Keratinocyte (primary cell): ENCODE data around the gene OTOP2. TPM values are rescaled to one million over a fixed set of nuclear protein-coding genes. Genes with fewer than 3 reads are reported as not detected.

ENCODE experiments used
- DNase-seq: peaks from one replicate; pipeline ENCODE4 v3.0.0-alpha.2; 2011; ENCODE audit warnings: low read depth, missing footprints, low spot score
- FAIRE-seq: peaks from 2 replicates; lab custom pipeline; 2011; peaks lifted over from hg19 to GRCh38; lab: Jason Lieb, UNC
- H2AFZ ChIP-seq: 2 replicates; pipeline ENCODE4 v1.6.0; 2012; ENCODE audit warnings: low read length, control low read depth, inconsistent platforms; ENCODE audit not compliant: control insufficient read depth
- H3K27ac ChIP-seq: 2 replicates; pipeline ENCODE4 v1.5.1; 2011; ENCODE audit warnings: low read length; ENCODE audit not compliant: control insufficient read depth, insufficient read depth
- H3K27me3 ChIP-seq: 3 replicates; pipeline ENCODE4 v1.6.0; 2011; ENCODE audit warnings: low read length; ENCODE audit not compliant: control insufficient read depth, insufficient read depth; ENCODE audit errors: extremely low read depth
- H3K36me3 ChIP-seq, 2 experiments: 2 replicates in 1 of 2; 3 replicates in 1 of 2; pipeline ENCODE4 v1.5.1; 2011; ENCODE audit warnings: low read length in 2 of 2, mild to moderate bottlenecking in 1 of 2; ENCODE audit not compliant: control insufficient read depth in 2 of 2, insufficient read depth in 2 of 2; ENCODE audit errors: extremely low read depth in 1 of 2
- H3K4me1 ChIP-seq: 3 replicates; pipeline ENCODE4 v1.5.1; 2011; ENCODE audit warnings: low read length; ENCODE audit not compliant: control insufficient read depth, insufficient read depth; ENCODE audit errors: extremely low read depth
- H3K4me2 ChIP-seq: 3 replicates; pipeline ENCODE4 v1.6.0; 2011; ENCODE audit warnings: low read depth, low read length; ENCODE audit not compliant: control insufficient read depth, insufficient read depth; ENCODE audit errors: extremely low read depth
- H3K4me3 ChIP-seq, 3 experiments: fragments of 200-600 bp in 1 of 3; sonication (generic) in 1 of 3; 2 replicates in 2 of 3; 3 replicates in 1 of 3; pipeline ENCODE4 v1.5.1; 2011 to 2016; ENCODE audit warnings: low read length in 3 of 3, mild to moderate bottlenecking in 3 of 3, control low read depth in 2 of 3, inconsistent platforms in 1 of 3, low read depth in 1 of 3, mixed read lengths in 1 of 3, mixed run types in 1 of 3, moderate library complexity in 1 of 3; ENCODE audit not compliant: control insufficient read depth in 2 of 3, insufficient read depth in 2 of 3; ENCODE audit errors: extremely low read depth in 1 of 3
- H3K79me2 ChIP-seq: 2 replicates; pipeline ENCODE4 v1.6.0; 2012; ENCODE audit warnings: low read length; ENCODE audit not compliant: control insufficient read depth, insufficient read depth
- H3K9ac ChIP-seq: 3 replicates; pipeline ENCODE4 v1.6.0; 2011; ENCODE audit warnings: low read length; ENCODE audit not compliant: control insufficient read depth, insufficient read depth; ENCODE audit errors: extremely low read depth
- H3K9me1 ChIP-seq: 3 replicates; pipeline ENCODE4 v1.6.0; 2011; ENCODE audit warnings: low read length; ENCODE audit not compliant: control insufficient read depth, insufficient read depth; ENCODE audit errors: extremely low read depth
- H3K9me3 ChIP-seq: 2 replicates; pipeline ENCODE4 v1.5.1; 2012; ENCODE audit warnings: low read depth, low read length; ENCODE audit not compliant: control insufficient read depth
- H4K20me1 ChIP-seq: 3 replicates; pipeline ENCODE4 v1.6.0; 2011; ENCODE audit warnings: low read length; ENCODE audit not compliant: control insufficient read depth, insufficient read depth; ENCODE audit errors: extremely low read depth
- CTCF ChIP-seq, 3 experiments: IDR thresholded peaks in 1 of 3; conservative IDR thresholded peaks in 1 of 3; optimal IDR thresholded peaks in 1 of 3; 2 replicates in 2 of 3; 3 replicates in 1 of 3; pipeline versions ENCODE3 to v1.5.1; 2011; ENCODE audit warnings: low read length in 3 of 3, mild to moderate bottlenecking in 3 of 3, moderate library complexity in 2 of 3, control low read depth in 1 of 3, inconsistent platforms in 1 of 3; ENCODE audit not compliant: insufficient read depth in 2 of 3; ENCODE audit errors: extremely low read depth in 1 of 3
- EZH2 ChIP-seq: IDR thresholded peaks from one replicate; pipeline ENCODE4 v1.6.1; 2012; ENCODE audit warnings: inconsistent platforms, mild to moderate bottlenecking, low read length, moderate library complexity
- dilution Hi-C: fragments of 300-500 bp; cut with MboI; formaldehyde crosslinking; loops from one replicate; pipeline ENCODE4 v1.7.0; 2020; ENCODE audit warnings: low sequenced_read_pairs; ENCODE audit not compliant: extremely low pct_ligation_motif_present
- polyA plus RNA-seq, 5 experiments: library from polyadenylated mRNA; depleted of rRNA in 3 of 5; stranded (reverse) in 3 of 5; stranded (forward) in 1 of 5; unstranded in 1 of 5; fragments of >200 nt; gene quantifications; 1 replicate in 1 of 5; 2 replicates in 3 of 5; 3 replicates in 1 of 5; pipeline versions ENCODE4 v1.2.1 to v1.2.3, GENCODE V29; 2011 to 2012; ENCODE audit warnings: missing spikeins in 2 of 5, low read depth in 1 of 5, low replicate concordance in 1 of 5

OTOP2 gene
- polyA plus RNA-seq, 1 donor (not counting 4 experiments of a cell fraction or from before 2014, with no cell fraction given), result not detected

DNA sequence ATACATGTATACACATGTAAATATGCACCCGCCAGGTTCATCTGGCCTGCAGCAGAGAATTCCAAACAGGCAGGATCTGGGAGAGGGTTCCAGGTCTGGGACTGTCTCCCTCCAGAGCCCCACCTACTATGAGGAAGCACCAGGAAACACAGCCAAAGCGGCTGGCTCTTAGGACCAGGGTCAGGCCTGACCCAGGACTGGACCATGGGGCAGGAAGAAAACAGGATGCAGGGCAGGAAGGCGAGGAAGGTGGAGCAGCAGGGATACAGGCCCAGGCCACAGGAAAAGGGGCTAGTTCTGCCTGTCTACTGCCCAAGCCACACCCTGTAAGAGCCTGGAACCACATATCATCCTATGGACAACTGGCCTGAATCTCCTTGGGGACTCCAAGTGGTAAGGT is 46.3 kb downstream of the OTOP2 start:
- Histone ChIP-seq H3K27ac (no peak overlapping the region), H3K27me3 (peaks cover 36% of the 10 kb centered on the region), H3K79me2 (no peaks in the 10 kb centered on the region), H3K4me2 (no peak overlapping the region), H3K9me3 (no peaks in the 10 kb centered on the region), H3K4me3 (no peak overlapping the region), H3K36me3 (no peaks in the 10 kb centered on the region), H3K4me1 (peaks cover 10% of the 10 kb centered on the region), H3K9ac (no peak overlapping the region), H2AFZ (no peak overlapping the region), H3K9me1 (no peaks in the 10 kb centered on the region), H4K20me1 (no peaks in the 10 kb centered on the region)
- dilution Hi-C loops, result no loop called here
- DNase-seq, result no peak
- no peak for FAIRE-seq
- TF ChIP-seq EZH2 (no peak), CTCF (optimal IDR thresholded peaks at IDR 0.05 in 1 of 3, IDR thresholded peaks at IDR 0.05 in 1 of 3, conservative IDR thresholded peaks at IDR 0.05 in 1 of 3; ENCODE audit: extremely low read depth in 1 of 3, insufficient read depth in 2 of 3, low read length in 3 of 3) (no peak)

GRCh38 chr17:74971069-74971841 is 47.2 kb downstream of the OTOP2 start:
- Histone ChIP-seq H3K9ac (no peak overlapping the region), H3K9me3 (no peaks in the 10 kb centered on the region), H2AFZ (no peak overlapping the region), H3K9me1 (no peaks in the 10 kb centered on the region), H3K27me3 (peaks cover 36% of the 10 kb centered on the region), H4K20me1 (no peaks in the 10 kb centered on the region), H3K27ac (no peak overlapping the region), H3K4me1 (peaks cover 10% of the 10 kb centered on the region), H3K79me2 (no peaks in the 10 kb centered on the region), H3K4me3 (no peak overlapping the region), H3K4me2 (no peak overlapping the region), H3K36me3 (no peaks in the 10 kb centered on the region)
- dilution Hi-C loops, result no loop called here
- no peak for FAIRE-seq
- TF ChIP-seq EZH2 (no peak), CTCF (optimal IDR thresholded peaks at IDR 0.05 in 1 of 3, IDR thresholded peaks at IDR 0.05 in 1 of 3, conservative IDR thresholded peaks at IDR 0.05 in 1 of 3; ENCODE audit: extremely low read depth in 1 of 3, insufficient read depth in 2 of 3, low read length in 3 of 3) (no peak)
- DNase-seq, result no peak
